Aorta (tissue), 5 donors: ENCODE measurements around the gene RGL4. TPM values are rescaled to one million over a fixed set of nuclear protein-coding genes. Genes with fewer than 3 reads are reported as not detected.
"Not testable (repeated sequence)": the region's sequence is repeated elsewhere in the genome, so short reads cannot be mapped to it uniquely, and the experiment has no call there.

Experiments
- ATAC-seq: fragments of 200-7000 bp; cut with Tn5 transposase; one replicate; pipeline ENCODE4 v1.9.1; 2022; ENCODE audit warnings: moderate library complexity; ENCODE audit not compliant: low FRiP score
- DNase-seq, 2 donors: peaks; one replicate each; pipeline ENCODE4 v3.0.0-alpha.2; 2020
- H3K27ac ChIP-seq, 2 donors: one replicate each; pipeline ENCODE4 v1.5.1; 2013; ENCODE audit warnings: low read length in 2 of 2, mild to moderate bottlenecking in 2 of 2, moderate library complexity in 2 of 2, control low read depth in 1 of 2, inconsistent platforms in 1 of 2, low read depth in 1 of 2
- H3K27me3 ChIP-seq, 2 donors: one replicate each; pipeline ENCODE4 v1.6.1; 2013; ENCODE audit warnings: control low read depth in 1 of 2, low read length in 1 of 2, mild to moderate bottlenecking in 1 of 2, moderate library complexity in 1 of 2; ENCODE audit not compliant: insufficient read depth in 2 of 2, control insufficient read depth in 1 of 2
- H3K36me3 ChIP-seq, 2 donors: one replicate each; pipeline ENCODE4 v1.6.1; 2013; ENCODE audit warnings: control low read depth in 1 of 2, low read length in 1 of 2, mild to moderate bottlenecking in 1 of 2; ENCODE audit not compliant: insufficient read depth in 2 of 2, control insufficient read depth in 1 of 2
- H3K4me1 ChIP-seq, 2 donors: one replicate each; pipeline ENCODE4 v1.6.1; 2013; ENCODE audit warnings: low read length in 2 of 2, control low read depth in 1 of 2, mild to moderate bottlenecking in 1 of 2, moderate library complexity in 1 of 2; ENCODE audit not compliant: insufficient read depth in 2 of 2, control insufficient read depth in 1 of 2
- H3K4me3 ChIP-seq, 2 donors: one replicate each; pipeline ENCODE4 v1.5.1; 2013; ENCODE audit warnings: low read length in 2 of 2, control low read depth in 1 of 2, mild to moderate bottlenecking in 1 of 2
- H3K9me3 ChIP-seq: one replicate; pipeline ENCODE4 v1.6.1; 2013; ENCODE audit warnings: mild to moderate bottlenecking, low read length; ENCODE audit not compliant: control insufficient read depth
- WGBS, 2 donors: extraction: QIAGEN DNeasy Blood & Tissue Kit; methylation state at CpG; one replicate each; pipeline ENCODE4 v1.1.7; 2013; 5-methylcytosine and 5-hydroxymethylcytosine counted together
- intact Hi-C, 2 donors: fragments of 100-400 bp; cut with DNase I; formaldehyde crosslinking; loops; one replicate each; pipeline versions ENCODE4 v1.14.2 to v1.15.0; 2022
- polyA plus RNA-seq, 2 donors: library from polyadenylated mRNA; stranded (reverse); fragments of 200-250 nt; gene quantifications; one replicate each; pipeline ENCODE4 v1.2.3, GENCODE V29; 2013
- total RNA-seq, 2 donors: library from RNA; stranded (reverse); fragmentation: NEBNext Ultra II Directional; extraction: Animal tissue kit (Norgen Biotek cat#: 25700); gene quantifications; one replicate each; pipeline ENCODE4 v1.2.1, GENCODE V29; 2021
- donor health status: healthy with polysubstance abuse.
- donor health status: Bipolar disorder and iron deficiency.
- donor health status: DM: no; HTN: no; CAD: no.
- donor health status: DM: no; HTN: no; CAD: no.
- donor health status: DM: yes; HTN: yes; CAD: no.

The RGL4 gene
- total and polyA plus RNA-seq, 4 donors, result 0.59 to 1.4 (median 0.93) TPM

DNA sequence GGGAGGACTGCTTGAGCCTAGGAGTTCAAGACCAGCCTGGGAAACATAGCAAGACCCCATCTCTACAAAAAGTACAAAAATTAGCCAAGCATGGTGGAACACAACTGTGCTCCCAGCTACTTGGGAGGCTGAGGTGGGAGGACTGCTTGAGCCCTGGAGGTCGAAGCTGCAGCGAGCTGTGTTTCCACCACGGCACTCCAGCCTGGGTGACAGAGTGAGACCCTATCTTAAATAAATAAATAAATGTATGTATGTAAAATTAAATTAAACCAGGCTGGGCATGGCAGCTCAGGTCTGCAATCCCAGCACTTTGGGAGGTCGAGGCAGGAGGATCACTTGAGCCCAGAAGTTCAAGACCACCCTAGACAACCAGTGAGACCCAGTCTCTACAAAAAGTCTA lies 30.4 kb upstream of the RGL4 start:
- not testable (repeated sequence) for H3K27me3 ChIP-seq, H3K4me1 ChIP-seq

DNA sequence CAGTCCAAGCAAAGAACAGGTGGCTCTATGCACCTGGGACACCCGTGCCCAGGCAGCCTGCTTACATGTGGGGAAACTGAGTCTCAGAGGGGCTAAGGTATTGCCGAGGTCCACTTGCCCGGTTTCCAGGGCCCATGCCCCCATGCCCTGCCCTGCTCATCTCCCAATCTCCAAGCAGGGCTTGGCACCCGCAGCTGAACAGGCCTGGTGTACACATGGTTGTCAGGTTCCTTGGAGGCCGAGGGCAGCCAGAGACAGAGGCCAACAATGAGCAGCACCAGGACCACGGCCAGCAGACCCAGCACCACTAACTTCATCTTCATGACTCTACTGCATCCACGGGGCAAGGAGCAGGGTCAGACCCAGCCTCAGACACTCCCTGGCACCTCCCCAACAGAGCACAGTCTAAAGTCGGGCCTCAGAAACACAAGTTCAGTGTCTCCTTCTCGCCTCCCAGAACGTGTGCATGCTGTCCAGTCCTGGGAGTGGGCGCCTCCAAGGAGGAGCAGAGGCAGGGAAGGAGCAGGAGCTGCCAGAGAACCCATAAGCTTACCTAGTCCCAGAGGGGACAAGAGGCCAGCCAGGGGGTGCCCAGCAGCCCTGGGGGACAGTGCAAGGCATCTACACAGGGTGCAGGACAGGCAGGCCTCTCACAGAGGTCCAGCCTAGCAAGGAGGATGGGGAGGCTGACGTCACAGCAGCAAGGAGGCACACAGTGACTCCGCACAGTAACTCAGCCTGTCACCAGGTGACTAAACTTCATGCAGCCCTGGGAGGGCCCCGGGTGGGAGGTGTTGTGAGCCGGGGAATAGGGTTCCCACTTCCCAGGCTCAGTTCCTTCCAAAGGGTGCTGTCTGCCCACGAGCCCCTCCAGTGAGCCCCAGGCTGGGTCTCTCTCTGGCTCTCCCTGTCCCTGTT lies 20.2 kb upstream of the RGL4 start:
- no peak overlapping the region for H3K4me3 ChIP-seq
- 80 to 85% methylated on average over 16 of the region's 16 CpGs for WGBS, 2 donors
- no peak for ATAC-seq
- no peaks in the 10 kb centered on the region for H3K36me3 ChIP-seq
- no peak overlapping the region for H3K27ac ChIP-seq
- peak; percentile 30 to 51 for DNase-seq
- intact Hi-C loops, result no loop called here
- no peaks in the 10 kb centered on the region for H3K4me1 ChIP-seq
- no peaks in the 10 kb centered on the region for H3K27me3 ChIP-seq
- no peaks in the 10 kb centered on the region for H3K9me3 ChIP-seq

More for the DNA sequence above, 30.4 kb upstream of the RGL4 start:
- H3K9me3 ChIP-seq, intact Hi-C loops, H3K27ac ChIP-seq, H3K36me3 ChIP-seq, ATAC-seq, H3K4me3 ChIP-seq: not testable (repeated sequence)
- DNase-seq, result peak; percentile 21
- WGBS, 2 donors, result 97 to 98% methylated on average over 4 of the region's 4 CpGs

GRCh38 chr22:23671387-23671786 lies 19.4 kb upstream of the RGL4 start:
- H3K9me3 ChIP-seq, H3K27me3 ChIP-seq, H3K27ac ChIP-seq, H3K36me3 ChIP-seq, H3K4me1 ChIP-seq, DNase-seq, H3K4me3 ChIP-seq, ATAC-seq, intact Hi-C loops: not testable (repeated sequence)
- 79% methylated on average over 2 of the region's 4 CpGs; no CpG with 5 or more reads in 1 of the 2 donors for WGBS, 2 donors

DNA sequence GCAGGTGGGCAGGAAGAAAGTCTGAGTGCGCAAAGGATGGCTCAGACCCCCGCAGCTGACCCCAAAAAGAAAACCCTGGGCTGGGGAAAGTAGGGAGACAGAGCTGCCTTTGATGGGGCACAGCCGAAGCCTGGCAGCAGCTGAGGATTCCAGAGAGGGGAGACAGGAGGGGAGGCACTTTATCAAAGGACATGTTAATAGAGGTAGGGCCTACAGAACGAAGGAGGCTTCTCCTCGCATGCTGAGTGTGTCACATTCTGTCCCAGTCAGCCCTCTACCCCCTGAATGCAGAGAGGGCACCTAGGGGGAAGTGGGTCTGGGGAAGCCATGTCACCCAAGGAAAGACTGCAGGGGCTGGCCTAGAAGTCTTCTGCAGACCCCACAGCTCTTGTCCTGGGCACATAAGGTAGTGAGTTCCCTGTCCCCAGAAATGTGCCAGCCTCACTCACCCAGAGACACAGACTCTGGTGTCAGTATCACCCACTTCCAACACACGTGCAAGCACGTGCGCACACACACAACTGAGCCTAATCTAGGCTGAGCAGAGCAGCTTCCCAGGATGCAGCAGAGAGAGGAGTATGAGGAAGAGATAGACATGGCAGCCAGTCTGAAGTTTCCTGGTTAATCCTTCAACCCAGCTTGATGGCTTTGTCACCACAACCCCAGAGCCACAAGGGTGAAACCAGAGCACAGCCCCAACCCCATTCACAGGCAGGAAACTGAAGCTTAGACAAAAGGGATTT lies 18.3 kb upstream of the RGL4 start:
- H3K4me1 ChIP-seq, H3K9me3 ChIP-seq, intact Hi-C loops, H3K36me3 ChIP-seq, H3K27ac ChIP-seq, H3K27me3 ChIP-seq, H3K4me3 ChIP-seq, ATAC-seq: not testable (repeated sequence)
- peak; percentile 20 to 44 for DNase-seq
- WGBS, 2 donors, result 93 to 94% methylated on average over 8 of the region's 8 CpGs

DNA sequence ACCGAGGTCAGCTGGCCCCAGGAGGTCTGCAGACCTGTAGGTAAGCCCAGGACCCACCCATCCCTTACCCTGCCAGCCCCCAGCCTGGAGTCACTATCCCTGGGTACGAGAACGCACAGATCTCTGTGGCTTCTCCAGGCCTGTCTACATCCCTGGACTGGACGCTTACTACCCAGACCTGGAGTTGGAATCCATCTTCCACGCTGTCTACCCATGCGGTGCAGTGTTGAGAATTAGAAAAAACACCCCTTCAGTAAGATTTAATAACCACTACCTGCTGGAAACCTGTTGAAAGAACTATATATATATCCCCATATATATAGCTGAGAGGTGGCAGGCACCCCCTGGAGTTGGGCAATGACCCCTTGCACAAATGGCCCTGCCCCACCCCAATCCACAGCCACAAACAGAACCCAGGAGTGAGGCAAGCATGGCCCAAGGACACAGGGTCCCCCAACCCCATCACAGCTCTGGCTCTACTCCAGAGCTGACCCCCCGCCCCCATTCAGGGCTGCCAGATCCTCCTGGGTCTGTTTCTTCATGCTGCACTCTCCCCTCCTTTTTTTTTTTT lies 17.7 kb upstream of the RGL4 start:
- Histone ChIP-seq H3K27me3 (no peaks in the 10 kb centered on the region), H3K4me3 (no peak overlapping the region), H3K36me3 (no peaks in the 10 kb centered on the region), H3K9me3 (no peaks in the 10 kb centered on the region), H3K4me1 (no peaks in the 10 kb centered on the region), H3K27ac (no peak overlapping the region)
- ATAC-seq (no peak), DNase-seq (peak; percentile 8 to 59)
- WGBS, 2 donors, result 88 to 89% methylated on average over 7 of the region's 7 CpGs
- intact Hi-C loops, result no loop called here

- DNase-seq, result peak; percentile 41 to 63
- H3K27me3 ChIP-seq, result no peaks in the 10 kb centered on the region
- H3K9me3 ChIP-seq, result no peaks in the 10 kb centered on the region
- H3K36me3 ChIP-seq, result no peaks in the 10 kb centered on the region
- no peak overlapping the region for H3K4me3 ChIP-seq
- 78 to 90% methylated on average over 22 to 26 of the region's 26 CpGs for WGBS, 2 donors
- intact Hi-C loops, result no loop called here
- ATAC-seq, result no peak
- no peak overlapping the region for H3K27ac ChIP-seq
- H3K4me1 ChIP-seq, result no peaks in the 10 kb centered on the region
These were observed 16.8 kb upstream of the RGL4 start for GRCh38 chr22:23673826-23674690.

DNA sequence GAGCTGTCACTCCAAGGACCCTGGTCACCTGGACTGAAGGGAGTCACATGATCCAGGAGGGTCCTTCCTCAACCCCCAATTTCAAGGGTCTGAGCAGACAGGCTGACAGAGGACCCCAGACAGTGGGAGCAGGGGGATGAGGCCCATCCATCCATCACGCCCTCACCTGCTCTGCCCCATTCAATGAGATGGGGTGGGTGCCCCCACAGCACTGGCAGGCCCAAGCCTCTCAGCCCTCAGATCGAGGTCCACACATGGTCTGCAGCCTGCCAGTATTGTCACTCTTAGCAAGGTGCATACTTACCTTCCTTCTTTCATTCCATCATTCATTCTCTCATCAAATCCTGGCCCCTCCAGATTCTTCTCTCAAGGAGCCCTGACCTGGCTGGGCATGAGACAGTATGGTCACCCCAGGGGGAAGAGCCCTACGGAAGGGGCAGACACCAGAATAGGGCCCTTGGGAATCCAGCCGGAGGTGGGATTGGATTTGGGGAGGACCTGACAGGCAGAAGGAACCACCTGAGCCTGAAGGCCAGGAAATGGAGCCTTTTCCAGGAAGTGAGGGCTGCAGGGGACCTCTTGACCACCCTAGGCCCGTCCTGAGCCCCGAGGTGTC lies 15.8 kb upstream of the RGL4 start:
- 89 to 92% methylated on average over 5 to 6 of the region's 6 CpGs for WGBS, 2 donors
- H3K4me1 ChIP-seq, H3K4me3 ChIP-seq, ATAC-seq, H3K27ac ChIP-seq, intact Hi-C loops, H3K36me3 ChIP-seq, H3K9me3 ChIP-seq, H3K27me3 ChIP-seq: not testable (repeated sequence)
- DNase-seq, result peak; percentile 12 to 22
